ENCODE results near the gene MYOF. TPM values are rescaled to one million over a fixed set of nuclear protein-coding genes. Genes with fewer than 3 reads are reported as not detected.

The MYOF gene
- total RNA-seq, 1 donor from 2014 or later, result 208 TPM

GRCh38 chr10:93417921-93418320 is 64.2 kb downstream of the MYOF start:
- no peak for TF ChIP-seq CTCF (conservative IDR thresholded peaks at IDR 0.05; ENCODE audit: low read depth, low read length)
- no peak for DNase-seq (ENCODE audit: low read depth)
- H3K4me3 ChIP-seq (ENCODE audit: low read depth, low read length), result no peak overlapping the region

GRCh38 chr10:93417266-93417665 is 64.9 kb downstream of the MYOF start:
- no peak for DNase-seq (ENCODE audit: low read depth)
- no peak overlapping the region for H3K4me3 ChIP-seq (ENCODE audit: low read depth, low read length)
- no peak for TF ChIP-seq CTCF (conservative IDR thresholded peaks at IDR 0.05; ENCODE audit: low read depth, low read length)

- DNase-seq (ENCODE audit: low read depth), result no peak
- no peak for TF ChIP-seq CTCF (conservative IDR thresholded peaks at IDR 0.05; ENCODE audit: low read depth, low read length)
- H3K4me3 ChIP-seq (ENCODE audit: low read depth, low read length), result no peak overlapping the region
These were observed 65.3 kb downstream of the MYOF start for GRCh38 chr10:93416824-93417223.

- H3K4me3 ChIP-seq (ENCODE audit: low read depth, low read length), result no peak overlapping the region
- DNase-seq (ENCODE audit: low read depth), result no peak
- peak; percentile 43 for TF ChIP-seq CTCF (conservative IDR thresholded peaks at IDR 0.05; ENCODE audit: low read depth, low read length)
These were observed 66.4 kb downstream of the MYOF start for GRCh38 chr10:93415693-93416092.

- no peak overlapping the region for H3K4me3 ChIP-seq (ENCODE audit: low read depth, low read length)
- no peak for DNase-seq (ENCODE audit: low read depth)
- no peak for TF ChIP-seq CTCF (conservative IDR thresholded peaks at IDR 0.05; ENCODE audit: low read depth, low read length)
These were observed 68.9 kb downstream of the MYOF start for GRCh38 chr10:93413252-93413689.

GRCh38 chr10:93412801-93413200 is 69.3 kb downstream of the MYOF start:
- DNase-seq (ENCODE audit: low read depth), result no peak
- TF ChIP-seq CTCF (conservative IDR thresholded peaks at IDR 0.05; ENCODE audit: low read depth, low read length), result no peak
- no peak overlapping the region for H3K4me3 ChIP-seq (ENCODE audit: low read depth, low read length)

- H3K4me3 ChIP-seq (ENCODE audit: low read depth, low read length), result no peak overlapping the region
- no peak for TF ChIP-seq CTCF (conservative IDR thresholded peaks at IDR 0.05; ENCODE audit: low read depth, low read length)
- no peak for DNase-seq (ENCODE audit: low read depth)
These were observed 71.3 kb downstream of the MYOF start for GRCh38 chr10:93410697-93411348.

Data from epithelial cell of proximal tubule (primary cell).